Esophagus muscularis mucosa (tissue), 4 donors: ENCODE results near the gene PIK3R6. TPM values are rescaled to one million over a fixed set of nuclear protein-coding genes. Genes with fewer than 3 reads are reported as not detected.

ENCODE experiments used
- DNase-seq: peaks from one replicate; pipeline ENCODE4 v3.0.0-alpha.2; 2017; ENCODE audit errors: extremely low spot score
- H3K27ac ChIP-seq, 4 donors: fragments of 200-600 bp; sonication (generic); replicated peaks in 1 of 4; 1 replicate in 3 of 4; 2 replicates in 1 of 4; pipeline ENCODE4 v1.5.1; 2016 to 2019; ENCODE audit warnings: mild to moderate bottlenecking in 1 of 4
- H3K27me3 ChIP-seq, 4 donors: fragments of 200-600 bp; sonication (generic); one replicate each; pipeline versions ENCODE4 v1.5.1 to v1.6.0; 2016 to 2019
- H3K36me3 ChIP-seq, 4 donors: fragments of 200-600 bp; sonication (generic); one replicate each; pipeline ENCODE4 v1.5.1; 2016 to 2019
- H3K4me1 ChIP-seq, 4 donors: fragments of 200-600 bp; sonication (generic); one replicate each; pipeline ENCODE4 v1.5.1; 2016 to 2019
- H3K4me3 ChIP-seq, 4 donors: fragments of 200-600 bp; sonication (generic); 1 replicate in 2 of 4; 2 replicates in 2 of 4; pipeline ENCODE4 v1.5.1; 2016 to 2019; ENCODE audit warnings: mild to moderate bottlenecking in 4 of 4, moderate library complexity in 1 of 4
- H3K9me3 ChIP-seq, 4 donors: fragments of 200-600 bp; sonication (generic); 1 replicate in 3 of 4; 2 replicates in 1 of 4; pipeline ENCODE4 v1.5.1; 2016 to 2019
- CTCF ChIP-seq, 3 experiments: fragments of 200-600 bp in 2 of 3; fragments of 450-650 bp in 1 of 3; sonication (generic) in 2 of 3; IDR thresholded peaks; one replicate each; pipeline ENCODE4 v1.5.1; 2017 to 2019; ENCODE audit warnings: antibody characterized with exemption in 3 of 3, mild to moderate bottlenecking in 2 of 3, moderate library complexity in 1 of 3
- EP300 ChIP-seq: sonication (generic); formaldehyde crosslinking; IDR thresholded peaks from one replicate; pipeline ENCODE4 v1.6.1; 2017; ENCODE audit warnings: antibody characterized with exemption
- POLR2A ChIP-seq: fragments of 450-650 bp; IDR thresholded peaks from one replicate; pipeline ENCODE4 v1.6.1; 2017; ENCODE audit warnings: antibody characterized with exemption, moderate library complexity, mild to moderate bottlenecking, low read depth
- POLR2AphosphoS5 ChIP-seq, 2 donors: sonication (generic); formaldehyde crosslinking; IDR thresholded peaks; one replicate each; pipeline ENCODE4 v1.6.1; 2017; ENCODE audit warnings: antibody characterized with exemption in 2 of 2
- WGBS: methylation state at CpG from one replicate; pipeline ENCODE4 v1.1.5; 2018; 5-methylcytosine and 5-hydroxymethylcytosine counted together
- intact Hi-C: fragments of 100-400 bp; cut with DNase I; formaldehyde crosslinking; loops from one replicate; pipeline ENCODE4 v1.15.1; 2023
- total RNA-seq, 4 donors: library from RNA; depleted of rRNA; stranded (reverse); fragments of >200 nt; gene quantifications; one replicate each; pipeline versions ENCODE4 v1.1.0 to v1.2.1, GENCODE V29; 2016

Gene PIK3R6
- total RNA-seq, 4 donors from 2014 or later, result 0.52 to 3.3 (median 1.8) TPM

GRCh38 chr17:8892338-8892690 is 24.8 kb upstream of the PIK3R6 start:
- Histone ChIP-seq H3K27ac (no peak overlapping the region), H3K36me3 (peaks cover 0 to 3% (median 0%) of the 10 kb centered on the region in 4 donors), H3K4me1 (peaks cover 4 to 14% (median 11%) of the 10 kb centered on the region in 4 donors), H3K9me3 (no peaks in the 10 kb centered on the region), H3K4me3 (no peak overlapping the region), H3K27me3 (no peaks in the 10 kb centered on the region)
- TF ChIP-seq POLR2AphosphoS5 (IDR thresholded peaks at IDR 0.05) (no peak), CTCF (IDR thresholded peaks at IDR 0.05) (no peak), POLR2A (no peak), EP300 (no peak)
- 68% methylated on average over 6 of the region's 6 CpGs for WGBS
- intact Hi-C loops, result no loop called here
- DNase-seq, result no peak

GRCh38 chr17:8890671-8891070 is 23.2 kb upstream of the PIK3R6 start:
- 80% methylated on average over 2 of the region's 12 CpGs for WGBS
- Histone ChIP-seq H3K4me1 (peaks cover 4 to 14% (median 11%) of the 10 kb centered on the region in 4 donors), H3K27ac (no peak overlapping the region), H3K9me3 (no peaks in the 10 kb centered on the region), H3K27me3 (no peaks in the 10 kb centered on the region), H3K36me3 (peaks cover 0 to 3% (median 0%) of the 10 kb centered on the region in 4 donors), H3K4me3 (no peak overlapping the region)
- TF ChIP-seq CTCF (IDR thresholded peaks at IDR 0.05) (no peak), EP300 (no peak), POLR2AphosphoS5 (IDR thresholded peaks at IDR 0.05) (no peak), POLR2A (no peak)
- intact Hi-C loops, result no loop called here
- no peak for DNase-seq

GRCh38 chr17:8889458-8890210 is 22.2 kb upstream of the PIK3R6 start:
- TF ChIP-seq POLR2A, result no peak
- TF ChIP-seq CTCF (IDR thresholded peaks at IDR 0.05), result no peak
- no peak for TF ChIP-seq POLR2AphosphoS5 (IDR thresholded peaks at IDR 0.05)
- no peak for TF ChIP-seq EP300
- peaks cover 0 to 3% (median 0%) of the 10 kb centered on the region in 4 donors for H3K36me3 ChIP-seq
- peaks cover under 1 to 7% (median 6%) of the 10 kb centered on the region in 4 donors for H3K4me1 ChIP-seq
- no peak overlapping the region for H3K27ac ChIP-seq
- intact Hi-C loops, result no loop called here
- no peaks in the 10 kb centered on the region for H3K9me3 ChIP-seq
- no peak overlapping the region for H3K4me3 ChIP-seq
- WGBS, result 99% methylated on average over 11 of the region's 14 CpGs
- H3K27me3 ChIP-seq, result no peaks in the 10 kb centered on the region
- DNase-seq, result no peak

GRCh38 chr17:8888704-8889302 is 21.3 kb upstream of the PIK3R6 start:
- 93% methylated on average over 8 of the region's 8 CpGs for WGBS
- Histone ChIP-seq H3K36me3 (peaks cover 0 to 3% (median 0%) of the 10 kb centered on the region in 4 donors), H3K4me3 (no peak overlapping the region), H3K9me3 (no peaks in the 10 kb centered on the region), H3K4me1 (peaks cover 0 to 5% (median 3%) of the 10 kb centered on the region in 4 donors), H3K27me3 (no peaks in the 10 kb centered on the region), H3K27ac (no peak overlapping the region)
- TF ChIP-seq CTCF (IDR thresholded peaks at IDR 0.05) (no peak), EP300 (no peak), POLR2A (no peak), POLR2AphosphoS5 (IDR thresholded peaks at IDR 0.05) (no peak)
- DNase-seq, result no peak
- intact Hi-C loops, result no loop called here
